Colonic mucosa (tissue), 4 donors: ENCODE measurements around the gene GREB1. TPM values are rescaled to one million over a fixed set of nuclear protein-coding genes. Genes with fewer than 3 reads are reported as not detected.

Source experiments
- DNase-seq: peaks from one replicate; pipeline ENCODE4 v3.0.0-alpha.2; 2020
- H3K27ac ChIP-seq: fragments of 200-600 bp; one replicate; pipeline ENCODE4 v1.8.0; 2021
- H3K27me3 ChIP-seq: fragments of 200-600 bp; one replicate; pipeline ENCODE4 v1.8.0; 2021
- H3K36me3 ChIP-seq: fragments of 200-600 bp; one replicate; pipeline ENCODE4 v1.8.0; 2021
- H3K4me1 ChIP-seq: fragments of 200-600 bp; one replicate; pipeline ENCODE4 v1.8.0; 2021; ENCODE audit warnings: mild to moderate bottlenecking
- H3K4me3 ChIP-seq: fragments of 200-600 bp; one replicate; pipeline ENCODE4 v1.8.0; 2021
- H3K9ac ChIP-seq, 2 donors: one replicate each; pipeline ENCODE4 v1.7.0; 2013; ENCODE audit warnings: control low read depth in 2 of 2, low read depth in 2 of 2, low read length in 2 of 2
- H3K9me3 ChIP-seq: fragments of 200-600 bp; one replicate; pipeline ENCODE4 v1.8.0; 2021
- intact Hi-C: fragments of 100-400 bp; cut with DNase I; formaldehyde crosslinking; loops from one replicate; pipeline ENCODE4 v1.14.1; 2022
- total RNA-seq, 2 donors: library from RNA; stranded (reverse); fragmentation: NEBNext Ultra II Directional in 1 of 2; extraction: Animal tissue kit (Norgen Biotek cat#: 25700) in 1 of 2; gene quantifications; one replicate each; pipeline ENCODE4 v1.2.1, GENCODE V29; 2021
- TF ChIP-seq, protein P1 (sequence below): fragments of 200-600 bp; IDR thresholded peaks from one replicate; pipeline ENCODE4 v1.8.0; 2022; ENCODE audit warnings: antibody characterized with exemption, mild to moderate bottlenecking
- donor health status: healthy.
- donor health status: DM: no; HTN: no; CAD: no.
- donor health status: DM: no; HTN: no; CAD: no.

Gene GREB1
- total RNA-seq, 2 donors from 2014 or later = 0.77 to 1.1 TPM

DNA sequence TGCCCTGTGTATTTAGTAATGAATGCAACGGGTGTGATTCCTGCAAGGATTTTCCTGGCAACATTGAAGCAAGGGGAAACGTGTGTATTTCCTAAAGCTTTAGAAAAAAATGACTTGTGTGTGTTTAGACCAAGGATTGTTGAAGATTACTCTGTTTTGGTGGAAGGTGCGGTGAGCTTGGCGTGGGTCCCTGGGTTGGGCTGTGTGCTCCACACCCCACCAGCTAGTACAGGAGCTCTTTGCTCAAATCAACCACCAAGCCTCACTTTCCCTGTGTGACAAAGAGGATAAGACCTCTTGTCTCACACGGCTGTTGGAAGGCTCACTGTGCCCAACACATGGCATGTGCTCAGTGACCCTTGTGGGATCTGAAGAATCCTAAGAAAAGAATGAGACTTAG lies 21.4 kb upstream of the GREB1 start:
- intact Hi-C loops = no loop called here
- no peak overlapping the region for H3K4me3 ChIP-seq
- H3K9ac ChIP-seq = no peak overlapping the region
- no peaks in the 10 kb centered on the region for H3K36me3 ChIP-seq
- no peaks in the 10 kb centered on the region for H3K9me3 ChIP-seq
- DNase-seq = no peak
- TF ChIP-seq, protein P1, sequence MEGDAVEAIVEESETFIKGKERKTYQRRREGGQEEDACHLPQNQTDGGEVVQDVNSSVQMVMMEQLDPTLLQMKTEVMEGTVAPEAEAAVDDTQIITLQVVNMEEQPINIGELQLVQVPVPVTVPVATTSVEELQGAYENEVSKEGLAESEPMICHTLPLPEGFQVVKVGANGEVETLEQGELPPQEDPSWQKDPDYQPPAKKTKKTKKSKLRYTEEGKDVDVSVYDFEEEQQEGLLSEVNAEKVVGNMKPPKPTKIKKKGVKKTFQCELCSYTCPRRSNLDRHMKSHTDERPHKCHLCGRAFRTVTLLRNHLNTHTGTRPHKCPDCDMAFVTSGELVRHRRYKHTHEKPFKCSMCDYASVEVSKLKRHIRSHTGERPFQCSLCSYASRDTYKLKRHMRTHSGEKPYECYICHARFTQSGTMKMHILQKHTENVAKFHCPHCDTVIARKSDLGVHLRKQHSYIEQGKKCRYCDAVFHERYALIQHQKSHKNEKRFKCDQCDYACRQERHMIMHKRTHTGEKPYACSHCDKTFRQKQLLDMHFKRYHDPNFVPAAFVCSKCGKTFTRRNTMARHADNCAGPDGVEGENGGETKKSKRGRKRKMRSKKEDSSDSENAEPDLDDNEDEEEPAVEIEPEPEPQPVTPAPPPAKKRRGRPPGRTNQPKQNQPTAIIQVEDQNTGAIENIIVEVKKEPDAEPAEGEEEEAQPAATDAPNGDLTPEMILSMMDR = no peak
- H3K27ac ChIP-seq = no peak overlapping the region
- H3K27me3 ChIP-seq = no peaks in the 10 kb centered on the region
- H3K4me1 ChIP-seq = no peaks in the 10 kb centered on the region

DNA sequence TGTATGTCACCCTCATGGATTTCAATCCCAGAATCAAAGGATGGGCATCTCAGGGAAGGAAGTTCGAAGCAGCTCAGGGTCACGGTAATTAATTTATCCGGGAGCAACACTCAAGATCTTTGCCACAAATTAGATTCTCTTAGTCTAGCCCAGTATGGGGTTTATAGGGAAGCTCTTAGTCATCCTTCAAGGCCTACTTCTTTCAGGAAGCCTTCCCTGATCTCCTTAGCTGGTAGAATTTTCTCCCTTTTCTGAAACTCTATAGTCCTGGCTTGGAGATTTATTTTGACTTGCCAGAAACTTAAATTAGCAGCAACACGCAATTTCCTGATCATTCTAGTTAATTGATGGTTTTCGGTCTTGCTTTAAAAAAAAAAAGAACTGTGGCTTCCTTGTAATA lies 20.5 kb upstream of the GREB1 start:
- Histone ChIP-seq H3K9me3 (no peaks in the 10 kb centered on the region), H3K27me3 (no peaks in the 10 kb centered on the region), H3K4me1 (no peaks in the 10 kb centered on the region), H3K9ac (no peak overlapping the region), H3K4me3 (no peak overlapping the region), H3K27ac (no peak overlapping the region), H3K36me3 (no peaks in the 10 kb centered on the region)
- intact Hi-C loops = no loop called here
- TF ChIP-seq, protein P1 = no peak
- DNase-seq = no peak

DNA sequence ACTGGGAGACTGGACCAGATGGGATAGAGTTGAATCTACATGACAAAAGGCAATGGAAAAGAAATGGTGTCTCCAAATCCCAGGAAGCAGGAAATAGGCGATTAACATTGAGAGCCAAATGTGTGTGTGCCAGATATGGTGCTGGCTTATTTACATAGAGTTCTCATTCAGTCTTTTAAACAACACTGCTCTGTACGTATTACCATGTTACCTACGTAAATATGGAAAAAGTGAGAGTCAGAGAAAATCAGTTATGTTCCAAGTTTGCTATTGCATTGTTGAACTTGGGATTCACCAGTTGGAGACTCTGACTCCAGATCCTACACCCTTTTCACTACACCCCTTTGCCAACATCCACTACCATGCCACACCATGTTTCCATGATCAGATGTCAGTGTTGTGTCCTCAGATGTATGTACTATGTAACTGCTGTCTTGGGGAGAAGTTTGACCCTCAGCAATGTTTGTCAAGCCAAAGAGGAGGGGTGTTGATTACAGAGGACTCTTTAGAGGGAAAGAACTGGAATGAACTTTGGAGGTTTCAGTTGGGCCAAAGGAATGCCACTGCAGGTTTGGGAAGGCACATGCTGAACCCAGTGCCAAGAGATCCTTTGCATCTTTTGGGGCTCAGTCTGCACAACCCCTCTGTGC lies 19.6 kb upstream of the GREB1 start:
- Histone ChIP-seq H3K4me1 (no peaks in the 10 kb centered on the region), H3K27ac (no peak overlapping the region), H3K27me3 (no peaks in the 10 kb centered on the region), H3K9ac (no peak overlapping the region), H3K4me3 (no peak overlapping the region), H3K36me3 (no peaks in the 10 kb centered on the region), H3K9me3 (no peaks in the 10 kb centered on the region)
- intact Hi-C loops = no loop called here
- DNase-seq = no peak
- TF ChIP-seq, protein P1 = no peak

DNA sequence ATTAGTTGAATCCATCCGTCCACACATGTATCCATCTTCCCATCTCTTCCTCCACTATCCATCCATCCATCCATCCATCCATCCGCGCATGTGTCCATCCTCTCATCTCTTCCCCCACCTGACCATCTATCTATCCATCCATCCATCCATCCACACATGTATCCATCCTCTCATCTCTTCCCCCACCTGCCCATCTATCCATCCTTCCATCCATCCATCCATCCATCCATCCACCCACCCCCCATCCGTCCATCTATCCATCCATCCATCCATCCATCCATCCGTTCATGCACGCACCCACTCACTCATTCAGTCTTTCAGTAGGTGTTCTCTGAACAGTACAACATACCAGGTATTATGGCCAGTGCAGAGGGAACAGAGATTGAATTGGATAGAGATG lies 18.9 kb upstream of the GREB1 start:
- no peak for DNase-seq

DNA sequence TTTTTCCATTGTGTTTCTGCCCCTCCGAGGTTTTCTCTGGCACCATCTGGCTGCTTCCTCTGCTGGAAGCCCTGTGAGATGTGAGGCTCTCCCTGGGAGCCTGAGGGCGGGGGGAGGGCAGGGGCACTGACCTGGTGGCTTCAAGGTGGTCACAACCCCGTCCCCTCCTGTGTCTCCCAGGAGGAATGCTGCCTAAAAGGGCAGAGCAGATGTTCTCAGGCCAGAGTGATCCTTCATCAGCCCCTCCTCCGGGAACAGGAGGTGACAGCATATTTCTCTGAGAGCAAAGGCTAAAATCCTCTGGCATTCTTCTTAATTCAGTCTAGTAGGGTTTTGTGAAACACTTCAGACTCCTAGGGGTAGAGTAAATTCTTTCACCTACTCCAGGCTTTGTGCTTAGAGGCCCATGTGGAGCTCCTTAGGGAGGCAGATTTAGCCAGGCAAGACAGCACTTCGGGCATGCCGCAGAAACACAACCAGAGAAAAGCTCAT lies 18.3 kb upstream of the GREB1 start:
- no peaks in the 10 kb centered on the region for H3K27me3 ChIP-seq
- H3K36me3 ChIP-seq = no peaks in the 10 kb centered on the region
- H3K9me3 ChIP-seq = no peaks in the 10 kb centered on the region
- H3K4me1 ChIP-seq = no peaks in the 10 kb centered on the region
- H3K9ac ChIP-seq = no peak overlapping the region
- no peak overlapping the region for H3K4me3 ChIP-seq
- TF ChIP-seq, protein P1 = no peak
- intact Hi-C loops = no loop called here
- no peak for DNase-seq
- no peak overlapping the region for H3K27ac ChIP-seq

More for the DNA sequence above, 18.9 kb upstream of the GREB1 start:
- H3K4me3 ChIP-seq = no peak overlapping the region
- H3K4me1 ChIP-seq = no peaks in the 10 kb centered on the region
- TF ChIP-seq, protein P1 = no peak
- no peak overlapping the region for H3K27ac ChIP-seq
- no peak overlapping the region for H3K9ac ChIP-seq
- no peaks in the 10 kb centered on the region for H3K36me3 ChIP-seq
- no peaks in the 10 kb centered on the region for H3K27me3 ChIP-seq
- H3K9me3 ChIP-seq = no peaks in the 10 kb centered on the region
- intact Hi-C loops = no loop called here
